DND-41 (cell line): Measurements from ENCODE around the gene RHEX.
"Not testable (repeated sequence)": the region's sequence is repeated elsewhere in the genome, so short reads cannot be mapped to it uniquely, and the experiment has no call there.

Experiments
- CTCF ChIP-seq: IDR thresholded peaks from 2 replicates; pipeline ENCODE4 v1.5.1; 2012; ENCODE audit warnings: borderline replicate concordance, low read length, moderate library complexity, mild to moderate bottlenecking; ENCODE audit not compliant: poor library complexity, severe bottlenecking; ENCODE audit errors: extremely low read depth
- EZH2 ChIP-seq: IDR thresholded peaks from 3 replicates; pipeline ENCODE4 v1.6.1; 2012; ENCODE audit warnings: borderline replicate concordance, low read depth, mild to moderate bottlenecking, moderate library complexity, low read length, inconsistent platforms; ENCODE audit not compliant: severe bottlenecking

DNA sequence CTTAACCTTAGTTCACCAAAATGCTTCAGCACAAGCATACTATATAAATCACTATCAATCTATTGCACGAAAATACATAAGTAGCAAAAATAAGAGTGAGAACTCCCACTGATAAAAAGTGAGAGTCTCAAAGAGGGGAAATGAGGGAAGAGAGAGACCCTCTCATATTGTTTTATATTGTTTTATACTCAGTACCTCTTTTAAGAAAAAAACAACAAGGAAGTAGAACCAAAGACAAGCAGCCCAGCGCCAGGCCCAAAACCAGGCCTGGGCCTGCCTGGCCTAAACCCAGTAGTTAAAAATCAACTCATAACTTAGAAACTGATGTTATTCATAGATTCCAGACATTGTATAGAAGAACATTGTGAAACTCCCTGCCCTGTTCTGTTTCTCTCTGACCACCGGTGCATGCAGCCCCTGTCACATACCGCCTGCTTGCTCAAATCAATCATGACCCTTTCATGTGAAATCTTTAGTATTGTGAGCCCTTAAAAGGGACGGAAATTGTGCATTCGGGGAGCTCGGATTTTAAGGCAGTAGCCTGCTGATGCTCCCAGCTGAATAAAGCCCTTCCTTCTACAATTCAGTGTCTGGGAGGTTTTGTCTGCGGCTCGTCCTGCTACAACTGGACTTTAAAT is 5.4 kb downstream of the RHEX start:
- not testable (repeated sequence) for TF ChIP-seq EZH2, CTCF
